Endothelial cell of umbilical vein (primary cell): ENCODE results near the gene SLC39A3.

Experiments
- CTCF ChIP-seq, 2 donors: IDR thresholded peaks; 1 replicate in 1 of 2; 2 replicates in 1 of 2; pipeline ENCODE4 v1.5.1; 2011; ENCODE audit warnings: low read length in 2 of 2, mild to moderate bottlenecking in 2 of 2, moderate library complexity in 2 of 2, control low read depth in 1 of 2, inconsistent platforms in 1 of 2, low read depth in 1 of 2; ENCODE audit not compliant: insufficient read depth in 1 of 2; ENCODE audit errors: extremely low read depth in 1 of 2
- POLR2A ChIP-seq: IDR thresholded peaks from 2 replicates; pipeline ENCODE4 v1.6.1; 2012; ENCODE audit warnings: low read depth, mild to moderate bottlenecking, control low read depth, low read length

GRCh38 chr19:2716722-2717637 is 22.8 kb downstream of the SLC39A3 start:
- TF ChIP-seq CTCF (IDR thresholded peaks at IDR 0.05; ENCODE audit: extremely low read depth in 1 of 2, insufficient read depth in 1 of 2, low read depth in 1 of 2, low read length in 2 of 2) (no peak), POLR2A (no peak)
